Keratinocyte (primary cell): ENCODE measurements around the gene IRAK2. TPM values are rescaled to one million over a fixed set of nuclear protein-coding genes. Genes with fewer than 3 reads are reported as not detected.

ENCODE experiments used
- DNase-seq: peaks from one replicate; pipeline ENCODE4 v3.0.0-alpha.2; 2011; ENCODE audit warnings: low read depth, missing footprints, low spot score
- FAIRE-seq: peaks from 2 replicates; lab custom pipeline; 2011; peaks lifted over from hg19 to GRCh38; lab: Jason Lieb, UNC
- H2AFZ ChIP-seq: 2 replicates; pipeline ENCODE4 v1.6.0; 2012; ENCODE audit warnings: low read length, control low read depth, inconsistent platforms; ENCODE audit not compliant: control insufficient read depth
- H3K27ac ChIP-seq: 2 replicates; pipeline ENCODE4 v1.5.1; 2011; ENCODE audit warnings: low read length; ENCODE audit not compliant: control insufficient read depth, insufficient read depth
- H3K27me3 ChIP-seq: 3 replicates; pipeline ENCODE4 v1.6.0; 2011; ENCODE audit warnings: low read length; ENCODE audit not compliant: control insufficient read depth, insufficient read depth; ENCODE audit errors: extremely low read depth
- H3K36me3 ChIP-seq, 2 experiments: 2 replicates in 1 of 2; 3 replicates in 1 of 2; pipeline ENCODE4 v1.5.1; 2011; ENCODE audit warnings: low read length in 2 of 2, mild to moderate bottlenecking in 1 of 2; ENCODE audit not compliant: control insufficient read depth in 2 of 2, insufficient read depth in 2 of 2; ENCODE audit errors: extremely low read depth in 1 of 2
- H3K4me1 ChIP-seq: 3 replicates; pipeline ENCODE4 v1.5.1; 2011; ENCODE audit warnings: low read length; ENCODE audit not compliant: control insufficient read depth, insufficient read depth; ENCODE audit errors: extremely low read depth
- H3K4me2 ChIP-seq: 3 replicates; pipeline ENCODE4 v1.6.0; 2011; ENCODE audit warnings: low read depth, low read length; ENCODE audit not compliant: control insufficient read depth, insufficient read depth; ENCODE audit errors: extremely low read depth
- H3K4me3 ChIP-seq, 3 experiments: fragments of 200-600 bp in 1 of 3; sonication (generic) in 1 of 3; 2 replicates in 2 of 3; 3 replicates in 1 of 3; pipeline ENCODE4 v1.5.1; 2011 to 2016; ENCODE audit warnings: low read length in 3 of 3, mild to moderate bottlenecking in 3 of 3, control low read depth in 2 of 3, inconsistent platforms in 1 of 3, low read depth in 1 of 3, mixed read lengths in 1 of 3, mixed run types in 1 of 3, moderate library complexity in 1 of 3; ENCODE audit not compliant: control insufficient read depth in 2 of 3, insufficient read depth in 2 of 3; ENCODE audit errors: extremely low read depth in 1 of 3
- H3K79me2 ChIP-seq: 2 replicates; pipeline ENCODE4 v1.6.0; 2012; ENCODE audit warnings: low read length; ENCODE audit not compliant: control insufficient read depth, insufficient read depth
- H3K9ac ChIP-seq: 3 replicates; pipeline ENCODE4 v1.6.0; 2011; ENCODE audit warnings: low read length; ENCODE audit not compliant: control insufficient read depth, insufficient read depth; ENCODE audit errors: extremely low read depth
- H3K9me1 ChIP-seq: 3 replicates; pipeline ENCODE4 v1.6.0; 2011; ENCODE audit warnings: low read length; ENCODE audit not compliant: control insufficient read depth, insufficient read depth; ENCODE audit errors: extremely low read depth
- H3K9me3 ChIP-seq: 2 replicates; pipeline ENCODE4 v1.5.1; 2012; ENCODE audit warnings: low read depth, low read length; ENCODE audit not compliant: control insufficient read depth
- H4K20me1 ChIP-seq: 3 replicates; pipeline ENCODE4 v1.6.0; 2011; ENCODE audit warnings: low read length; ENCODE audit not compliant: control insufficient read depth, insufficient read depth; ENCODE audit errors: extremely low read depth
- CTCF ChIP-seq, 3 experiments: IDR thresholded peaks in 1 of 3; conservative IDR thresholded peaks in 1 of 3; optimal IDR thresholded peaks in 1 of 3; 2 replicates in 2 of 3; 3 replicates in 1 of 3; pipeline versions ENCODE3 to v1.5.1; 2011; ENCODE audit warnings: low read length in 3 of 3, mild to moderate bottlenecking in 3 of 3, moderate library complexity in 2 of 3, control low read depth in 1 of 3, inconsistent platforms in 1 of 3; ENCODE audit not compliant: insufficient read depth in 2 of 3; ENCODE audit errors: extremely low read depth in 1 of 3
- EZH2 ChIP-seq: IDR thresholded peaks from one replicate; pipeline ENCODE4 v1.6.1; 2012; ENCODE audit warnings: inconsistent platforms, mild to moderate bottlenecking, low read length, moderate library complexity
- dilution Hi-C: fragments of 300-500 bp; cut with MboI; formaldehyde crosslinking; loops from one replicate; pipeline ENCODE4 v1.7.0; 2020; ENCODE audit warnings: low sequenced_read_pairs; ENCODE audit not compliant: extremely low pct_ligation_motif_present
- polyA plus RNA-seq, 5 experiments: library from polyadenylated mRNA; depleted of rRNA in 3 of 5; stranded (reverse) in 3 of 5; stranded (forward) in 1 of 5; unstranded in 1 of 5; fragments of >200 nt; gene quantifications; 1 replicate in 1 of 5; 2 replicates in 3 of 5; 3 replicates in 1 of 5; pipeline versions ENCODE4 v1.2.1 to v1.2.3, GENCODE V29; 2011 to 2012; ENCODE audit warnings: missing spikeins in 2 of 5, low read depth in 1 of 5, low replicate concordance in 1 of 5

Gene IRAK2
- polyA plus RNA-seq, 1 donor (not counting 4 experiments of a cell fraction or from before 2014, with no cell fraction given): 3.5 TPM

- no peaks in the 10 kb centered on the region for H3K9me3 ChIP-seq
- H3K27me3 ChIP-seq: no peaks in the 10 kb centered on the region
- no peak overlapping the region for H3K4me3 ChIP-seq
- peaks cover 18 to 21% of the 10 kb centered on the region in 2 experiments for H3K36me3 ChIP-seq
- H3K4me1 ChIP-seq: no peaks in the 10 kb centered on the region
- no peak overlapping the region for H2AFZ ChIP-seq
- dilution Hi-C loops: no loop called here
- no peaks in the 10 kb centered on the region for H4K20me1 ChIP-seq
- DNase-seq (no peak), FAIRE-seq (no peak)
- no peak overlapping the region for H3K9ac ChIP-seq
- peaks cover 43% of the 10 kb centered on the region for H3K79me2 ChIP-seq
- TF ChIP-seq CTCF (optimal IDR thresholded peaks at IDR 0.05 in 1 of 3, IDR thresholded peaks at IDR 0.05 in 1 of 3, conservative IDR thresholded peaks at IDR 0.05 in 1 of 3; ENCODE audit: extremely low read depth in 1 of 3, insufficient read depth in 2 of 3, low read length in 3 of 3) (no peak), EZH2 (no peak)
- H3K9me1 ChIP-seq: peaks cover 3% of the 10 kb centered on the region
- H3K4me2 ChIP-seq: no peak overlapping the region
- H3K27ac ChIP-seq: no peak overlapping the region
Observed at GRCh38 chr3:10259036-10259435, 94.3 kb downstream of the IRAK2 start.

DNA sequence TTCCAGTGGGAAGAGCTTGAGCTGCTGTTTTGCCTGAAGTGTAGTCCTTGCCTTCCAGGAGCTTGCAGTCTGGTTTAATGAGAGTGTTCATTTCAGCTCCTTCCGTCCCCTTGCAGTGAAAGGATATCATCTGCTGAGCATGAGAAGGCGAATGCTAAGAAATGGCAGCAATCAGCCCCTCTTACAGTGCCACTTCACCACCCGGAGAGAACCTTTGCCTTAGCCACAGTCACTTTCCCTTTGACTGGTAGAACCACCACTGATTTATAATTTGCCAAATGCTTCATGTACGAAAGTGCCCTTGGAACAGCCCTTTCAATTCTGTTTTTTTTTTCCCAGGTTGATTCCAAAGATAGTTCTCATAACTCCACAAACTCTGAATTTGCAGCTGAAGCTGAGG, 95.1 kb downstream of the IRAK2 start:
- dilution Hi-C loops: no loop called here
- H3K27me3 ChIP-seq: no peaks in the 10 kb centered on the region
- H4K20me1 ChIP-seq: no peaks in the 10 kb centered on the region
- no peaks in the 10 kb centered on the region for H3K9me3 ChIP-seq
- H3K4me2 ChIP-seq: no peak overlapping the region
- H3K9ac ChIP-seq: no peak overlapping the region
- H3K4me1 ChIP-seq: no peaks in the 10 kb centered on the region
- FAIRE-seq (no peak), DNase-seq (no peak)
- TF ChIP-seq CTCF (optimal IDR thresholded peaks at IDR 0.05 in 1 of 3, IDR thresholded peaks at IDR 0.05 in 1 of 3, conservative IDR thresholded peaks at IDR 0.05 in 1 of 3; ENCODE audit: extremely low read depth in 1 of 3, insufficient read depth in 2 of 3, low read length in 3 of 3) (no peak), EZH2 (no peak)
- H3K4me3 ChIP-seq: no peak overlapping the region
- H3K27ac ChIP-seq: no peak overlapping the region
- H3K79me2 ChIP-seq: peaks cover 40% of the 10 kb centered on the region
- no peaks in the 10 kb centered on the region for H3K9me1 ChIP-seq
- H2AFZ ChIP-seq: no peak overlapping the region
- peaks cover 16 to 17% of the 10 kb centered on the region in 2 experiments for H3K36me3 ChIP-seq
